Sciatic nerve (tissue), 2 donors: ENCODE data around the gene TEX261. TPM values are rescaled to one million over a fixed set of nuclear protein-coding genes. Genes with fewer than 3 reads are reported as not detected.

Experiments used
- ATAC-seq: fragments of 200-7000 bp; cut with Tn5 transposase; one replicate; pipeline ENCODE4 v1.9.1; 2020; ENCODE audit warnings: mild to moderate bottlenecking, moderate library complexity
- DNase-seq: peaks from one replicate; pipeline ENCODE4 v3.0.0-alpha.2; 2020; ENCODE audit warnings: low spot score
- intact Hi-C: fragments of 100-400 bp; cut with DNase I; formaldehyde crosslinking; loops from one replicate; pipeline ENCODE4 v1.14.2; 2022
- total RNA-seq: library from RNA; stranded (reverse); fragmentation: NEBNext Ultra II Directional; extraction: Animal tissue kit (Norgen Biotek cat#: 25700); gene quantifications from one replicate; pipeline ENCODE4 v1.2.1, GENCODE V29; 2021
- donor health status: DM: no; HTN: no; CAD: no.
- donor health status: DM: no; HTN: no; CAD: no.

TEX261 gene
- total RNA-seq, 1 donor from 2014 or later, result 52.7 TPM

- DNase-seq (peak; percentile 47), ATAC-seq (no peak)
- intact Hi-C loops, result no loop called here
Observed at GRCh38 chr2:70962885-70963878, 31.5 kb downstream of the TEX261 start.

- intact Hi-C loops, result no loop called here
- ATAC-seq (no peak), DNase-seq (peak; percentile 34)
Observed at GRCh38 chr2:70962211-70962884, 32.3 kb downstream of the TEX261 start.

- intact Hi-C loops, result no loop called here
- no peak for ATAC-seq
- DNase-seq, result no peak
Observed at GRCh38 chr2:70961648-70961994, 33.1 kb downstream of the TEX261 start.

GRCh38 chr2:70960833-70961647 is 33.6 kb downstream of the TEX261 start:
- peak; percentile 50 for DNase-seq
- intact Hi-C loops, result no loop called here
- ATAC-seq, result no peak

GRCh38 chr2:70959851-70960832 is 34.5 kb downstream of the TEX261 start:
- intact Hi-C loops, result no loop called here

GRCh38 chr2:70959271-70959761 is 35.4 kb downstream of the TEX261 start:
- ATAC-seq (no peak), DNase-seq (peak; percentile 23)
- intact Hi-C loops, result no loop called here

More at GRCh38 chr2:70959851-70960832, 34.5 kb downstream of the TEX261 start:
- ATAC-seq (no peak), DNase-seq (peak; percentile 43)

- intact Hi-C loops, result no loop called here
- peak; percentile 31 for DNase-seq
Observed at GRCh38 chr2:70958759-70959158, 35.9 kb downstream of the TEX261 start.

GRCh38 chr2:70957798-70958197 is 36.9 kb downstream of the TEX261 start:
- intact Hi-C loops, result no loop called here
- DNase-seq (peak; percentile 31), ATAC-seq (no peak)

More at GRCh38 chr2:70958759-70959158, 35.9 kb downstream of the TEX261 start:
- no peak for ATAC-seq

GRCh38 chr2:70956141-70956540 is 38.5 kb downstream of the TEX261 start:
- no peak for ATAC-seq
- peak; percentile 17 for DNase-seq
- intact Hi-C loops, result no loop called here

GRCh38 chr2:70954886-70955285 is 39.8 kb downstream of the TEX261 start:
- no peak for ATAC-seq
- DNase-seq, result peak; percentile 13
- intact Hi-C loops, result no loop called here

- peak; percentile 9 for DNase-seq
- intact Hi-C loops, result loop anchor here (5.0 kb wide), 1 partner anchor 77 kb away; no protein-coding TSS in a partner anchor
Observed at GRCh38 chr2:70949086-70949485, 45.6 kb downstream of the TEX261 start.

GRCh38 chr2:70948337-70949003 is 46.2 kb downstream of the TEX261 start:
- DNase-seq (peak; percentile 91), ATAC-seq (peak; percentile 97)
- intact Hi-C loops, result loop anchor here (5.0 kb wide), 1 partner anchor 76 kb away; no protein-coding TSS in a partner anchor

More at GRCh38 chr2:70949086-70949485, 45.6 kb downstream of the TEX261 start:
- no peak for ATAC-seq

- intact Hi-C loops, result loop anchor here (5.0 kb wide), 1 partner anchor 75 kb away; no protein-coding TSS in a partner anchor
- DNase-seq (peak; percentile 31), ATAC-seq (peak; percentile 22)
Observed at GRCh38 chr2:70947556-70948184, 47.0 kb downstream of the TEX261 start.

GRCh38 chr2:70946832-70947442 is 47.7 kb downstream of the TEX261 start:
- peak; percentile 64 for DNase-seq
- ATAC-seq, result no peak
- intact Hi-C loops, result loop anchor here (5.0 kb wide), 1 partner anchor 75 kb away; no protein-coding TSS in a partner anchor

- ATAC-seq (no peak), DNase-seq (peak; percentile 42)
- intact Hi-C loops, result no loop called here
Observed at GRCh38 chr2:70944111-70944690, 50.5 kb downstream of the TEX261 start.
